PC-9 (cell line): ENCODE measurements around the gene B9D1.

Source experiments
- EZH2 ChIP-seq: fragments of 200-600 bp; sonication (generic); IDR thresholded peaks from 2 replicates; pipeline ENCODE4 v1.8.0; 2017; ENCODE audit warnings: antibody characterized with exemption, low read depth
- TF ChIP-seq, protein P1 (sequence below): fragments of 200-600 bp; sonication (generic); conservative IDR thresholded peaks from 2 replicates; pipeline ENCODE4 v1.6.1; 2017; ENCODE audit warnings: mixed run types, antibody characterized with exemption, mild to moderate bottlenecking, moderate library complexity

DNA sequence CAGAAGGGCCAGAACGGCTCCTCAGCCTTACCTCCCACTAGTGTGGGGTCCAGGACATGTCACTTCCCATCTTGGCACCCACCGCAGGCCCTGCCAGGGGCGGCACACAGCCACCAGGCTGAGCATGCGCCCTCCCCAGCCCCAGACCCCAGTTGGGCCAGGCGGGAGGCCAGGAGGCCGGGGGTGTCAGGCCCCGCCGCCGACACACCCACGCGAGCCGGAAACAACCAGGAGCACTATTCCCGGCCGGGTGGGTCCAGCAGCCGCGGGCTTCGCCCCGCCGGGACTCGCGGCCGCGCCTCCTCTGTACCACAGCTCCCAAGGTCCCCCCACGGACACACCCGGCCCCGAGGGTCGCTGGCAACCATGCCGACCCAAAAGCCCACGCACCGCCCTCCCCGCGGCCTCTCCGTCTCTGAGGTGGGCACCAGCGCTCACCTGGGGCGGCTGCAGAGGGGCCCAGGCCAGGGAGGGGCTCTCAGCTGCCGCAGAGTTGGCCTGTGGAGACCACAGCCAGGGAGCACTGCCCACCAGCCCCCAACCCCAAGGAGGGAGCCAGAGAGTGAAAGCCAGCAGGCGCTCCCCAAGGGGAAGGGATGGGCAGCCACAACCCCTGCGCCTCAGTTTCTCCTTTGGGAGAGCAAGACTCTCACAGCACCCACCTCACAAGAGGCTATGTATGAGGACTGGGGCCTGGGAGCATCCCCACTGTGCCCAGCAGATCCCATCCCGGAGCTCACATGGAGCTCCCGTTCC is 18.0 kb downstream of the B9D1 start:
- TF ChIP-seq, protein P1, sequence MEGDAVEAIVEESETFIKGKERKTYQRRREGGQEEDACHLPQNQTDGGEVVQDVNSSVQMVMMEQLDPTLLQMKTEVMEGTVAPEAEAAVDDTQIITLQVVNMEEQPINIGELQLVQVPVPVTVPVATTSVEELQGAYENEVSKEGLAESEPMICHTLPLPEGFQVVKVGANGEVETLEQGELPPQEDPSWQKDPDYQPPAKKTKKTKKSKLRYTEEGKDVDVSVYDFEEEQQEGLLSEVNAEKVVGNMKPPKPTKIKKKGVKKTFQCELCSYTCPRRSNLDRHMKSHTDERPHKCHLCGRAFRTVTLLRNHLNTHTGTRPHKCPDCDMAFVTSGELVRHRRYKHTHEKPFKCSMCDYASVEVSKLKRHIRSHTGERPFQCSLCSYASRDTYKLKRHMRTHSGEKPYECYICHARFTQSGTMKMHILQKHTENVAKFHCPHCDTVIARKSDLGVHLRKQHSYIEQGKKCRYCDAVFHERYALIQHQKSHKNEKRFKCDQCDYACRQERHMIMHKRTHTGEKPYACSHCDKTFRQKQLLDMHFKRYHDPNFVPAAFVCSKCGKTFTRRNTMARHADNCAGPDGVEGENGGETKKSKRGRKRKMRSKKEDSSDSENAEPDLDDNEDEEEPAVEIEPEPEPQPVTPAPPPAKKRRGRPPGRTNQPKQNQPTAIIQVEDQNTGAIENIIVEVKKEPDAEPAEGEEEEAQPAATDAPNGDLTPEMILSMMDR: no peak
- no peak for TF ChIP-seq EZH2
